ENCODE results near the gene RALGAPA2.

The RALGAPA2 gene

DNA sequence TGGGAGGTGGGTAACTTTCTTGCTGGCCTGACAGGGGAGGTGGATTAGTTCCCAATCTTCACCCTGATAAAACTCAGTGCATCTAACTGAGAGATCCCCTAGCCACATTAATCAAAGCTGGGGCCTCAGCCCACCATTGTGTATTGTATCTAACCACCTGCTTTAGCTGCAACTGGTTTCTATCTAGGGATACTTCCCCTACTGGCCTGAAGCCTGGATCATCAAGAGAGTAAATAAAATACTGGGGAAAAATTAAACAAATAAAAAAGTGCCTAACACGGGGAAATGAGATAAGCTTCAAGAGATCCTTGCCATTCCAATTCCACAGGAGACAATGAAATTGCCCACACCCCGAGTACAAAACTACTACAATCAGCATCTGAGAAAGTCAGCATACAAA lies 195.1 kb downstream of the RALGAPA2 start:
- Histone ChIP-seq H3K27me3 (ENCODE audit: insufficient read depth, low read length, poor library complexity, severe bottlenecking) (no peaks in the 10 kb centered on the region), H3K9ac (ENCODE audit: low read depth, low read length, poor library complexity, severe bottlenecking) (no peak overlapping the region), H3K36me3 (ENCODE audit: insufficient read depth, low read length) (peaks cover 6% of the 10 kb centered on the region; the same call in 1 of the 2 replicates), H3K9me2 (replicated peaks; ENCODE audit: low read depth, low read length) (no peaks in the 10 kb centered on the region), H3K79me2 (ENCODE audit: insufficient read depth, low read length) (no peaks in the 10 kb centered on the region), H3K9me3 (ENCODE audit: insufficient read depth, low read depth, low read length) (peaks cover 6% of the 10 kb centered on the region; the same call in 1 of the 2 replicates), H3K4me3 (ENCODE audit: low read length, poor library complexity, severe bottlenecking) (no peak overlapping the region), H3K4me1 (ENCODE audit: insufficient read depth, low read length, poor library complexity, severe bottlenecking) (no peaks in the 10 kb centered on the region), H3F3A (ENCODE audit: low read depth) (no peaks in the 10 kb centered on the region), H3K4me2 (ENCODE audit: low read depth, low read length, poor library complexity, severe bottlenecking) (no peak overlapping the region), H2AFZ (ENCODE audit: low read length) (no peak overlapping the region), H4K20me1 (ENCODE audit: insufficient read depth, low read length, poor library complexity, severe bottlenecking) (no peaks in the 10 kb centered on the region)
- no peak for TF ChIP-seq CTCF (conservative IDR thresholded peaks at IDR 0.05; ENCODE audit: low read length)
- TF ChIP-seq EZH2phosphoT487 (IDR thresholded peaks at IDR 0.05; ENCODE audit: borderline replicate concordance): no peak

DNA sequence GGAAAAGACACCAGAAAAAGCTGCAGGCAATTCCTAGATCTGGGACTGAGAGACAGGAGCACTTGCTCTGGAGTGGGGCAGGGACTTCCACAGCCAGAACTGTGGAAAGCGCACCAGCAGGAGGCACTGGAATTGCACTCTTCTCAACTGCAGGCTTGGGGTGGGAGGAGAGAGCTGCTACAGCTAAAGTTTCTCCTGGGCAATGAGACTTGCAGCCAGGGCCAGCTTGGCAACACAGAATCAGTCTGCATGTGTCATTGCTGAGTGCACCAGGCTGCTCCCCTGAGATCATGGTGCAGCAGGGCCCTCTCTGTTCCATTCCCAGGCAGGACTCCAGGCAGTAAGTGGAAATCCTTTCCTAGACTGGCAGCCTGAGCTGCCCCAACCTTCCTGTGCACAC lies 198.7 kb downstream of the RALGAPA2 start:
- Histone ChIP-seq H3K4me3 (ENCODE audit: low read length, poor library complexity, severe bottlenecking) (no peak overlapping the region), H3F3A (ENCODE audit: low read depth) (no peaks in the 10 kb centered on the region), H4K20me1 (ENCODE audit: insufficient read depth, low read length, poor library complexity, severe bottlenecking) (no peaks in the 10 kb centered on the region), H3K79me2 (ENCODE audit: insufficient read depth, low read length) (no peaks in the 10 kb centered on the region), H3K9me2 (replicated peaks; ENCODE audit: low read depth, low read length) (no peaks in the 10 kb centered on the region), H3K9me3 (ENCODE audit: insufficient read depth, low read depth, low read length) (peaks cover 6% of the 10 kb centered on the region; the same call in 1 of the 2 replicates), H2AFZ (ENCODE audit: low read length) (no peak overlapping the region), H3K4me2 (ENCODE audit: low read depth, low read length, poor library complexity, severe bottlenecking) (no peak overlapping the region), H3K27me3 (ENCODE audit: insufficient read depth, low read length, poor library complexity, severe bottlenecking) (no peaks in the 10 kb centered on the region), H3K36me3 (ENCODE audit: insufficient read depth, low read length) (peaks cover 11% of the 10 kb centered on the region; the same call in 1 of the 2 replicates), H3K4me1 (ENCODE audit: insufficient read depth, low read length, poor library complexity, severe bottlenecking) (no peaks in the 10 kb centered on the region), H3K9ac (ENCODE audit: low read depth, low read length, poor library complexity, severe bottlenecking) (no peak overlapping the region)
- TF ChIP-seq EZH2phosphoT487 (IDR thresholded peaks at IDR 0.05; ENCODE audit: borderline replicate concordance) (no peak), CTCF (conservative IDR thresholded peaks at IDR 0.05; ENCODE audit: low read length) (no peak)

DNA sequence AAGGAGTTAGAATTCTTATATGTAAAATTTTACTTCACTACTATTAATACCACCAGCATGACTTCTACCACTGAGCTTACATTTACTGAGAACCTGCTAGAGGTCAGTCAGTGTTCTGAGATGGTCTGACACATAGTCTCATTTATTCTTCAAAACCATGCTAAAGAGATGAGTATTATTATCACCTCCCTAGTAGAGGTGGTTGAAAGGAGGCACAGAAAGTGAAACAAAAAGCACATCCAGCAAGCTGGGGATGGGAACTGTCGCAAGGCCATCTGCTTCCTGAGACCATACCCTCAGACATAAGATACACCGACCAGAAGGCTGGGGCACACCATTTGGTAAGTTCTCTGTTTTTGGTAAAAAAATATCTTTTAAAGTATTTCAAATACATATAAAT lies 206.9 kb downstream of the RALGAPA2 start:
- TF ChIP-seq EZH2phosphoT487 (IDR thresholded peaks at IDR 0.05; ENCODE audit: borderline replicate concordance) (no peak), CTCF (conservative IDR thresholded peaks at IDR 0.05; ENCODE audit: low read length) (no peak)
- peak overlapping the region; percentile 3 for H3K4me3 ChIP-seq (ENCODE audit: low read length, poor library complexity, severe bottlenecking)
- peak overlapping the region; percentile 24 for H3K4me2 ChIP-seq (ENCODE audit: low read depth, low read length, poor library complexity, severe bottlenecking)
- H3F3A ChIP-seq (ENCODE audit: low read depth): no peaks in the 10 kb centered on the region
- H3K36me3 ChIP-seq (ENCODE audit: insufficient read depth, low read length): peaks cover 12% of the 10 kb centered on the region; the same call in 1 of the 2 replicates
- no peaks in the 10 kb centered on the region for H3K79me2 ChIP-seq (ENCODE audit: insufficient read depth, low read length)
- H3K4me1 ChIP-seq (ENCODE audit: insufficient read depth, low read length, poor library complexity, severe bottlenecking): peaks cover 7% of the 10 kb centered on the region
- no peak overlapping the region for H2AFZ ChIP-seq (ENCODE audit: low read length)
- no peak overlapping the region for H3K9ac ChIP-seq (ENCODE audit: low read depth, low read length, poor library complexity, severe bottlenecking)
- no peaks in the 10 kb centered on the region for H4K20me1 ChIP-seq (ENCODE audit: insufficient read depth, low read length, poor library complexity, severe bottlenecking)
- no peaks in the 10 kb centered on the region for H3K9me2 ChIP-seq (replicated peaks; ENCODE audit: low read depth, low read length)
- no peaks in the 10 kb centered on the region for H3K9me3 ChIP-seq (ENCODE audit: insufficient read depth, low read depth, low read length)
- H3K27me3 ChIP-seq (ENCODE audit: insufficient read depth, low read length, poor library complexity, severe bottlenecking): no peaks in the 10 kb centered on the region
